Measurements from ENCODE around the gene FMO3.

DNA sequence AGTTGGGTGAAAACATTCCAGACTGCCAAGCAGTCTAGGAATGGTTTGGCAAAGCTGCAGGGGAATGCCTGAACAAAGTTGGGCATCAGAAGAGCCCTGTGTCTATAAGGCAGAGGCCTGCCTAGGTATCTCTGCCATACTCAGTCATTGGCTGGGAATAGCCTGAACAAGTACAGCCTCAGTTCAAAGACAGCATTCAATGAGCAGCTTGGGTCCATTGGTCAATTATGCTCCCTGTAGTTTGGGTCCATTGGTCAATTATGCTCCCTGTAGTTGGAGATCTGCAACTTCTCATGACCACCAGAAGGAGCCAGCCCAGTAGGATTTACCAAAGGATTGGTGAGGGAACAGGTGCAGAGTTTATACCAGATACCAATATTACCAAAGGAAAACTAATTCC is 31.6 kb downstream of the FMO3 start:
- TF ChIP-seq, protein P1, sequence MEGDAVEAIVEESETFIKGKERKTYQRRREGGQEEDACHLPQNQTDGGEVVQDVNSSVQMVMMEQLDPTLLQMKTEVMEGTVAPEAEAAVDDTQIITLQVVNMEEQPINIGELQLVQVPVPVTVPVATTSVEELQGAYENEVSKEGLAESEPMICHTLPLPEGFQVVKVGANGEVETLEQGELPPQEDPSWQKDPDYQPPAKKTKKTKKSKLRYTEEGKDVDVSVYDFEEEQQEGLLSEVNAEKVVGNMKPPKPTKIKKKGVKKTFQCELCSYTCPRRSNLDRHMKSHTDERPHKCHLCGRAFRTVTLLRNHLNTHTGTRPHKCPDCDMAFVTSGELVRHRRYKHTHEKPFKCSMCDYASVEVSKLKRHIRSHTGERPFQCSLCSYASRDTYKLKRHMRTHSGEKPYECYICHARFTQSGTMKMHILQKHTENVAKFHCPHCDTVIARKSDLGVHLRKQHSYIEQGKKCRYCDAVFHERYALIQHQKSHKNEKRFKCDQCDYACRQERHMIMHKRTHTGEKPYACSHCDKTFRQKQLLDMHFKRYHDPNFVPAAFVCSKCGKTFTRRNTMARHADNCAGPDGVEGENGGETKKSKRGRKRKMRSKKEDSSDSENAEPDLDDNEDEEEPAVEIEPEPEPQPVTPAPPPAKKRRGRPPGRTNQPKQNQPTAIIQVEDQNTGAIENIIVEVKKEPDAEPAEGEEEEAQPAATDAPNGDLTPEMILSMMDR (IDR thresholded peaks at IDR 0.05), result no peak
- no peak for TF ChIP-seq POLR2A (IDR thresholded peaks at IDR 0.05)
